Anterior cingulate cortex (tissue), 58 donors: ENCODE measurements around the gene ACAP2.
A peak's percentile ranks its signal among the peaks of the same experiment; 100 is the strongest.

ENCODE experiments used
- DNase-seq, 58 donors: peaks; one replicate each; lab custom pipeline; 2025; lab: John Stamatoyannopoulos, UW

Gene ACAP2

GRCh38 chr3:195265363-195265976 lies 177.3 kb downstream of the ACAP2 start:
- DNase-seq: no peak

DNA sequence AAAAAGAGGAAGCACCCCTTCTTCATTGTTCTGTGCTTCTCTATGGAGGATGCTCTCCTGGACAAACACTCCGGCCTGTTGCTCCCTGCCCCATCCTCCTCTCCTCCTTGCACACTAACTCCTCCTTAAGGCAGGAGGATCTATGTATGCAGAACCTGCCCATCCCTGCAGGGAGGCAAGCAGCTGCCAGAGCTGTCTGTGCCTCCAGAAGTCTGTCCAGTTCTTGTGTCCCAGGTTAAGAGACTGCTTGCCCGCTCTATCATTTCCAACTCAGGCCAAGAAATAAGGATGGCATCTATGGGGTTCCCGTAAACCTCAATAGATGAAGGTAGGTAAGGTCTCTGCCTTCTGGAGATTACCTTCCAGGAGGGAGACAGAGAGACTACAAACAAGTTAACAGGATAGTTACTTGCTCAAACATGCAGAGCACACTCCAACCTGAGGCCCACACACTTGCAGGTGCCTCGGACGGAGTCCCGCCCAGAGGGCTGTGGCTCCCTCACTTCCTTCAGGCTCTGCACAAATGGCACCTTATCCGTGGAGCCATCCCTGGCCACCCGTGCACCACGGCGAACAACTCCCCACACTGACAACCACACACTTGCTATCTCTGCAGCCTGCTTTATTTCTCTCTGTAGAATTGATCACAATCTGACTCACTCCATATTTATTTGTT lies 178.8 kb downstream of the ACAP2 start:
- DNase-seq: no peak

DNA sequence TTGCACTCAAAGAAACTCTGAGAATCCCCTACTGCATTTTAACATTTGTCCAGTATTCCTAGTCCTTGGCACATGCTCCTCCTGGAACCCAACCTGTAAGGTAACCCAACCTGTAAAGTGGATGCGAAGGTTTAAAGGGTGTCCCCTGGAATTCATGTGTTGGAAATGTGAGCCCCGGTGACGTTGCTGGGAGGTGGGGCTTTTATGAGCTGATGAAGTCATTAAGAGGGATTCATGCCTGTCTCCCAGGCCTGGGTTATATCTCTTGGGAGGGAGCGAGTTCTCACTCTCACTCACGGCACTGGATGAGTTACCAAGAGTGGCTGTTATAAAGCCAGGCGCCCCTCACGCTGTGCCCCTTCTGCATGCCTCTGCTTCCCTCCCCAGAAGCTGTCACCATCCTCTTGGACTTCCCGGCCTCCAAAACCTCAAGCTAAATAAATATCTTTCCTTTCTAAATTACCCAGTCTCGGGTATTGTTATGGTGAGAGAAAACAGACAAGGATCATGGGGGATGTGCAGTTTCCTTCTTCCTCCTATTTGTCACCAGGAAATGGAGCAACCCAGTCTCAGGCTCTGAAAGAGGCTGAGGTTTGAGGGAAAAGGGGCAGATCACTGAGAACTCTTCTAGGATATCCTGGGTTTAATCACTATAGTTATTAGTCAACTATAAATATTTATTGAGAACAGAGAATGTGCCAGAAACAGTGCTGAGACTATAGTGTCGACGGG lies 179.5 kb downstream of the ACAP2 start:
- DNase-seq: no peak

GRCh38 chr3:195261925-195262324 lies 180.9 kb downstream of the ACAP2 start:
- no peak for DNase-seq

GRCh38 chr3:195260280-195260905 lies 182.4 kb downstream of the ACAP2 start:
- DNase-seq: peak in 4 of 58 donors; percentile 24 to 58 (median 37)

GRCh38 chr3:195259475-195260279 lies 183.1 kb downstream of the ACAP2 start:
- peak in 52 of 58 donors; percentile 26 to 86 (median 65) for DNase-seq

GRCh38 chr3:195259154-195259474 lies 183.7 kb downstream of the ACAP2 start:
- DNase-seq: peak in 1 of 58 donors; percentile 43

GRCh38 chr3:195258449-195259153 lies 184.2 kb downstream of the ACAP2 start:
- DNase-seq: no peak

GRCh38 chr3:195257454-195258448 lies 185.1 kb downstream of the ACAP2 start:
- DNase-seq: no peak

- no peak for DNase-seq
Measured at GRCh38 chr3:195256639-195257453, 186.0 kb downstream of the ACAP2 start.

- DNase-seq: no peak
Measured at GRCh38 chr3:195255571-195256501, 187.0 kb downstream of the ACAP2 start.

- DNase-seq: no peak
Measured at GRCh38 chr3:195255176-195255500, 187.7 kb downstream of the ACAP2 start.

- DNase-seq: no peak
Measured at GRCh38 chr3:195254454-195255175, 188.2 kb downstream of the ACAP2 start.

DNA sequence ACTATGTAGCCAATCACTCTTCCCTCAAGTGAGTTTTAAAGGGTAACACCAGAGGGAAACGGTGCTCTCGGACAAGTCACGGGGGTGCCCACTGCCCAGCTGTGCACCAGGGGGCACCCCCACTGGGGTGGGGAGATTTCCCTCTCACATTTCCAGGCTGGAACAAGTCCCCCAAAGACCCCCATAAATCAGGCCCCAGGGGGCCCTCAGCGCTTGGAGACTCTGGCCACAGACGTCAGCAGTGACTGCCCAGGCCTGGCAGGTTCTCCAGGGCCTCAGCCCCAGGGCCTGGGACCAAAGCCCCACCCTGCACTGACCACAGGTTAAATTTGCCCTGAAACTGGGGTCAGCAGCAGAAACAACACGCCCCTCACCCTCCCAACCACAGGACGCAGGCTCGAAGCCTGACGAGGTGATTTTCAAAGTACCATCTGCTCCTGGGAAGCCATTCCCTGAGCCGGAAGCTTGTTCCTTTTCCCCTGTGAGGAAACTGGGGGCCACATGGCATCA lies 188.8 kb downstream of the ACAP2 start:
- DNase-seq: no peak

DNA sequence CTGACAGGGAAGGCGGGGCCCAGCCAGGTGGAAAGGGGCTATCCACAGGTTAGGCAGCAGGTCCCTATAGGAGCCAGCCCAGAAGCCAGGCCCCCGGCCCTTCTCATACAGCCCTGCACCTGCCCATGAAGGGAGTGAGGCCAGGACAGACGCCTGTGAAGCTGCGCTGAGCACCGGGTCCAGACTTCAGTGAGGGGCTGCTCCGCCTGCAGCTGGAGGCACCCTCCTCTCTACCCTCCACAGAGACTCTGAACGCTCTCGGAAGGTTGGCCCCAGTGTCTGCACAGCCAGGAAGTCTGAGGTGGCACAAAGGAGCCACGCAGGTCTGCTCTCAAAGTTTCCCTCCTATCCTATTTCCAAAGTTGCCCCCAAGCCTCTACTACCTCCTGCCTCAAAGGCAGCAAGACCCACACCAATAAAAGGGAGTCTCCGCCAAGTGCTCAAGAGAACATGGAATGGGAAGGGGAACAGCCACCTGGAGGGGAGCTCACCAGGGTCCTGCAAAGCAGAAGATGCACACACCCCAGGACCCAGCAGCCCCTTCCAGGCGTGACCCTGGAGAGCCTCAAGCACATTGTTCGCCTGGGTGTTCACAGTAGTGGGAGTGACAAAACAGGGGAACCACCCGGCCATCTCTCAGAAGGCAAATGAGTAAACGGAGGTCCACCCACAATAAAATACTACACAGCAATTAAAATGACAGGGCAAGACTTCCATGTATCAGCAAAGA lies 191.3 kb downstream of the ACAP2 start:
- DNase-seq: no peak
